K562 (cell line): ENCODE results near the gene CASKIN1. TPM values are rescaled to one million over a fixed set of nuclear protein-coding genes. Genes with fewer than 3 reads are reported as not detected.

Experiments
- ADNP ChIP-seq: fragments of 200-800 bp; sonication (Bioruptor generic); IDR thresholded peaks from 2 replicates; pipeline ENCODE4 v1.6.1; 2016; ENCODE audit warnings: missing genetic modification characterization, missing compliant biosample characterization
- DLX4 ChIP-seq: fragments of 250-450 bp; sonication (Bioruptor Pico); IDR thresholded peaks from 2 replicates; pipeline ENCODE4 v1.6.1; 2021; ENCODE audit warnings: mild to moderate bottlenecking
- E2F3 ChIP-seq: fragments of 250-450 bp; sonication (Bioruptor Pico); IDR thresholded peaks from 2 replicates; pipeline ENCODE4 v1.4.0; 2020; ENCODE audit warnings: mild to moderate bottlenecking
- ERF ChIP-seq: fragments of 450-650 bp; formaldehyde crosslinking; IDR thresholded peaks from 2 replicates; pipeline ENCODE4 v1.4.0; 2020; ENCODE audit warnings: mild to moderate bottlenecking, mixed read lengths
- ESRRB ChIP-seq: fragments of 250-450 bp; sonication (Bioruptor Pico); IDR thresholded peaks from 2 replicates; pipeline ENCODE4 v1.5.0; 2020; ENCODE audit warnings: mild to moderate bottlenecking, moderate library complexity, borderline replicate concordance
- HLTF ChIP-seq: fragments of 450-650 bp; IDR thresholded peaks from 2 replicates; pipeline ENCODE4 v1.6.1; 2016
- HMBOX1 ChIP-seq: sonication (generic); IDR thresholded peaks from 2 replicates; pipeline ENCODE4 v1.6.1; 2016
- JUN ChIP-seq, 2 experiments: sonication (generic) in 1 of 2; formaldehyde crosslinking in 1 of 2; IDR thresholded peaks; 2 replicates each; pipeline versions ENCODE4 v1.6.1 to v1.8.0; 2012 to 2022; ENCODE audit warnings: borderline replicate concordance in 2 of 2, mild to moderate bottlenecking in 2 of 2, improper control_type of control experiment in 1 of 2, low read depth in 1 of 2, low read length in 1 of 2, missing genetic modification reagents in 1 of 2
- LCOR ChIP-seq: sonication (generic); formaldehyde crosslinking; IDR thresholded peaks from 2 replicates; pipeline ENCODE4 v1.8.0; 2022; ENCODE audit warnings: mild to moderate bottlenecking, missing genetic modification reagents
- NCOA1 ChIP-seq: fragments of 450-650 bp; IDR thresholded peaks from 2 replicates; pipeline ENCODE4 v1.6.1; 2016; ENCODE audit warnings: low read depth
- TFAM ChIP-seq: fragments of 250-450 bp; sonication (Bioruptor Pico); conservative IDR thresholded peaks from 2 replicates; pipeline ENCODE4 v1.5.0; 2021; ENCODE audit warnings: mild to moderate bottlenecking, moderate library complexity
- ZNF398 ChIP-seq: fragments of 250-450 bp; sonication (Bioruptor Pico); IDR thresholded peaks from 2 replicates; pipeline ENCODE4 v1.8.0; 2021; ENCODE audit warnings: moderate library complexity, mild to moderate bottlenecking, inconsistent platforms
- polyA plus RNA-seq, 8 experiments: library from polyadenylated mRNA; depleted of rRNA in 4 of 8; stranded (reverse) in 5 of 8; unstranded in 3 of 8; fragments of >200 nt; fragmentation: Nextera tagmentation in 2 of 8; fragmentation: Illumina TruSeq in 1 of 8; extraction: Ambion mirVana in 2 of 8; extraction: Trizol in 1 of 8; gene quantifications; 2 replicates each; pipeline versions ENCODE4 v1.2.1 to v1.2.3, GENCODE V29; 2011 to 2014; ENCODE audit warnings: inconsistent platforms in 1 of 8, missing spikeins in 1 of 8
- total RNA-seq, 7 experiments: library from RNA; depleted of rRNA in 6 of 7; stranded (reverse); fragments of >200 nt in 6 of 7; fragmentation: Illumina TruSeq in 2 of 7; extraction: Trizol in 2 of 7; gene quantifications; 2 replicates each; pipeline versions ENCODE4 v1.2.1 to v1.2.3, GENCODE V29; 2011 to 2021; ENCODE audit warnings: low replicate concordance in 1 of 7

The CASKIN1 gene
- total and polyA plus RNA-seq, 9 of the 15 experiments (the other 6 are each of a cell fraction or from before 2014, with no cell fraction given), result 0.15 to 4.5 (median 1.5) TPM; not detected in 2

- TF ChIP-seq JUN (IDR thresholded peaks at IDR 0.05; ENCODE audit: borderline replicate concordance, low read depth, low read length), result no peak
- TF ChIP-seq JUN (CRISPR knock-in tag; IDR thresholded peaks at IDR 0.05; ENCODE audit: borderline replicate concordance), result no peak
- no peak for TF ChIP-seq NCOA1
- no peak for TF ChIP-seq HMBOX1
- no peak for TF ChIP-seq ZNF398 (CRISPR knock-in tag)
- TF ChIP-seq E2F3 (CRISPR knock-in tag), result 0 out of 2 replicates have a peak, but pooled peaks have one; percentile 62
- TF ChIP-seq DLX4 (CRISPR knock-in tag), result no peak
- TF ChIP-seq HLTF, result no peak
- TF ChIP-seq TFAM, result no peak
- peak; percentile 97 for TF ChIP-seq LCOR (CRISPR knock-in tag)
- TF ChIP-seq ERF, result peak; percentile 67; the same call in 1 of the 2 replicates
- TF ChIP-seq ADNP (tag), result no peak
- no peak; the same call in 1 of the 2 replicates for TF ChIP-seq ESRRB
Measured at GRCh38 chr16:2155091-2155950, 41.1 kb downstream of the CASKIN1 start, which contains the start of gene TRAF7 (continued).
